Measurements from ENCODE around the gene BRINP3.
"Not testable (repeated sequence)": the region's sequence is repeated elsewhere in the genome, so short reads cannot be mapped to it uniquely, and the experiment has no call there.

The BRINP3 gene

DNA sequence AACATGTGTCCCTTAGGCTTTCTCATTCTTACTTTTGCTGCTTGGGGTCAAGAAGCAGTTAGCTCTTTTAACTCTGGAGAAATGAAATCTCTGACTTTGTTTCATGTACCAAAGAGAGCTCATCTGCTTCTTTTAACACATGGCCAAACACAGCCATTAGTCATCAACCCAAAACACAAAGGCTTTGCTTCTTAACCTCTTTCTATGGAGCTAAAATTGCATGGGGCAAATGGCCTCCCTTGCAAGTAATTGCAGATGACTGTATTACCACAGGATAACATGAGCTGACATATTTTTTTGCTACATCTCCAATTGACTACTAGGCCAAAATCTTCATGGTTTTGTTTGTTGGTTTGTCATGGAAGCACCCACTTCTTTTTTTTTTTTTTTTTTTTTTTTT, 300.9 kb downstream of the BRINP3 start:
- DNase-seq = no peak

GRCh38 chr1:190175320-190175719, 302.3 kb downstream of the BRINP3 start:
- DNase-seq = no peak

GRCh38 chr1:190172651-190173430, 304.8 kb downstream of the BRINP3 start:
- DNase-seq = no peak

DNA sequence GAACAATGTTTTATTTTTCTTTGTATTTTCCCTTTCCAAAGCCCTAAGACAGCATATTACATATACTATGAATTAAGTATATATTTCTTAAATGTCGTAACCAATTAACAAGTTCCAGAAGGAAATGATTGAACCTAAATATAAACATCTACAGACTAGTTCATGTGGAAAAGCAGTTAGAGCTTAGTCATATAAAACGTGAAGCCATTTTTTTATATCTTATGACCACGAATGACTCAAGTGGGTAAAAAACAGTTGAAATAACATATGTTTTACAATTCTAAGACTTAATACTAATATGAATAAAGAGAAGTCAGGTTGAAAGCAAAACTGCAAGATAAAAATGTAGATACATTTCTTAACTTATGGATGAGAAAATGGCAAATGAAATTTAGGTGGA, 307.3 kb downstream of the BRINP3 start:
- DNase-seq = peak; percentile 19

DNA sequence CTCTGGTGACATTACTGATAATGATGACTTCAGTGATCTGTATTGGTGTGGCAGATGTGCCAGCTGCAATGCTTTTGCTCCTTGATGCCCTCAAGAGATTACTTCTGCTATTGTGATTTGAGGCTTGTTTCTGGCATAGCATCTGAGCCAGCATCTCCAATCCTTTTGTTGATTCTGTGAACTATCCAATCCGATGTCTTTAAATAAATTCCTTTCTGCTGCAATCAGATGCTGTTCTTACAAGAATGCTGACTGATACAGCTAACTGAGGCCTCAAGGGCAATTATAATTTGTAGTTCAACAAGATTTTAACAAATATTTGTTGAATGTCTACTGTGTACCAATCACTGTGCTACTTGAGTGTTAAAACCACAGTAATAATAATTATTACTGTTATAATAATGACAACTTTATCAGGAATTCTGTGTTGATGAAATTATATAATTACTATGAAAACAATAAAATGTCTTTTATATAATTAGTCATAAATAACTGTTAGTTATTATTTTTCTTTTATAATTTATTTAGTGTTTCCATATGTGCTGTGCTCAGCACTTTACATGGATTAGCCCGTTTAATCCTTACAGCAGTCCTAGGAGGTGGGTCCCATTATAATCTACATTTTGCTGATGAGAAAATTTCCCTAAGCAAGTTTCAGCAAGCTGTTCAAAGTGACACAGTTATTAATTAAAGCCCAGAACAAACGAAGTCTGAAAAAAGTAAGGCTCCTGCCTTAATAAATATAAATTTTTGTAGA, 308.2 kb downstream of the BRINP3 start:
- no peak for DNase-seq

DNA sequence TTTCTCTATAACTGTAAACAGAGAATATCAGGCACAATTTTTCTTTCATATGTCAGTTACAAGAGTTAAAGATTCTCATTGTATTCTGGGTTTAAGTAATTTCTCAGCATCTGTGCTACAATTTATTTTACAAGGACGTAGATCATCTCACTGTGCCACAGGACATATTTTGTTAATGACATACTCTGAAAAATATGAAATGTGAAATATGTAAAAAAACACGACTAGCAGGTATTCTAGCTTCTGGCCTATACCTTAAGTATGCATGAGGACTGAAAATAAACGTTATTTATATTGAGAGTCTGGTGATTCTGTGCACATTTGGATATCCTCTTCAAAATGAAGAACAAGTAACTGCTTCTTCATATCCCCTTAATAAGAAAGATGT, 308.8 kb downstream of the BRINP3 start:
- no peak for DNase-seq

- no peak for DNase-seq
Measured at GRCh38 chr1:190168116-190168892, 309.4 kb downstream of the BRINP3 start.

GRCh38 chr1:190159146-190159545, 318.5 kb downstream of the BRINP3 start:
- DNase-seq = peak; percentile 16

GRCh38 chr1:190154744-190155143, 322.9 kb downstream of the BRINP3 start:
- no peak for DNase-seq

DNA sequence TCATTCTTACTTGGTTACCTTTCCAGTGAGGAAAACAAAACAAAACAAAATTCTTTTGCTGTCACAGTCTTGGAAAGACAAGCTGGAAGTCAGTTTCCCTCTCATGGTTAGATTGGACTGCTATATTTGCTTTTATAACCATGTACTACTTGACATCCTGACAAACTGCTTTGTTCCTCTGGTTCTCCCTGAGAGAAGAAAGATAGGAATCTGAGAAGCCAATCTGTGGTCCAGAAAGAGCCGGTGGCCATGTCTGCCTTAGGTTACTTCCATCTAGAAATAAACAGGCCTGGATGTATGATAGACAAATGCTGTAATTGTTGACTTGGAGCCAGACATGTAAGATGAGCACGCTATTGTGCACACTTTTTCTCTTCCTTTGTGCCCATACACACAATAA, 330.0 kb downstream of the BRINP3 start:
- peak; percentile 9 for DNase-seq

- no peak for DNase-seq
Measured at GRCh38 chr1:190144650-190145049, 333.0 kb downstream of the BRINP3 start.

DNA sequence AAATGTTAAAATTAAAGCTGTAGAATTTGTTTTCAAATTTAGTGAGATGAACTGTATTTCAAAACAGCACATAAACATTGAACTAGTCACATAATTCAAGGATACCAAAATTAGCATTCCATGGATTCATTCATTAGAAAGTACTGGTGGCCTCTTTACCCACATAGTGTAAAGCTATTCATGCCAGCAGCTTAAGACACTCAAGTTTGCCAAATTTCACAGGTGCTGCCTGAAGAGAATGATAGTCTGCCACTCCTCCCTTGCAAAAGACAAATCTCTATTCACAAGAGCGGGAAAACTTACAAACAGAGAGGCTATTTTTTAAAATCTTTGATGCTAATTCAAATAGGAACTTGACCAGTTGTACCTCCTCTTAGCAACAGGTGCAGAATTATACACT, 337.0 kb downstream of the BRINP3 start:
- no peak for DNase-seq

DNA sequence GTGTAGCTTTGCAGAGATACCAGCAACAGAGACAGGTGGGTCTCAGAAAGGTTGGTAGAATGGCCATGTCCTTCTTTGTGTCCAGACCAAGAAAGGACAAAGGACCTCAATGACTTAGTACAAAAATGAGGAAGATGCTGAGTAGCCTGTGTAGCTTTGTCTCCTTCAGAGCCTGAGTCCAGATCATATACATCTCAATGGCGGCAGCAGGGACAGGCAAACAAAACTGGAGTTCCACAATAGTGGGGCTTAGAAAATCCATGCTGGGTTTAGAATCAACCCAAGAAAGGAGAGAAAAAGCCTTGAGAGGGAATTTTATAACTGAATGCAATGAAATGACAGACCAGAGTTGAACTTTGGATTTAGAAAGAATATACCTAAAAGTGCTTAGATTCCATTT, 339.0 kb downstream of the BRINP3 start:
- DNase-seq = no peak

DNA sequence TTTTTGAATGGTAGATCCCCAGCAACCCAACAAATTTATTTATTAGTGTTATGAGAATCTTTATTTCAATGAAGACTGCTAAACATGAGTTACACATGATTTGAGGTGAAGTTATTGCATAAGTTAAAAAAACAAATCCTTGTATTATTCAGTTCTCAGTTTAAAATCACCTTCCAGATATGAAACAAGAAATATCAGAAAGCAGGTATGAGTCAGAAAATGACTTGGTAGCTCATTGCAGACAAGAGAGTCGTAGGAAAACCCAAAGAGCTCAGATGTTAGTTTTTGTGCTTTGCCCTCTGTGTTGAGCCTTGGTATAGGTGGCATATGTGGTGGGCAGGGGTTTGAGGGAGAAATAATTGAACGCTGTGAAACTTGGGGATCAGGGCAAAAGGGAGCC, 339.4 kb downstream of the BRINP3 start:
- DNase-seq = no peak

GRCh38 chr1:190129366-190129765, 348.3 kb downstream of the BRINP3 start:
- no peak for DNase-seq

- no peak for DNase-seq
Measured at GRCh38 chr1:190126728-190127127, 350.9 kb downstream of the BRINP3 start.

- DNase-seq = peak; percentile 59
Measured at GRCh38 chr1:190124068-190124467, 353.6 kb downstream of the BRINP3 start.

DNA sequence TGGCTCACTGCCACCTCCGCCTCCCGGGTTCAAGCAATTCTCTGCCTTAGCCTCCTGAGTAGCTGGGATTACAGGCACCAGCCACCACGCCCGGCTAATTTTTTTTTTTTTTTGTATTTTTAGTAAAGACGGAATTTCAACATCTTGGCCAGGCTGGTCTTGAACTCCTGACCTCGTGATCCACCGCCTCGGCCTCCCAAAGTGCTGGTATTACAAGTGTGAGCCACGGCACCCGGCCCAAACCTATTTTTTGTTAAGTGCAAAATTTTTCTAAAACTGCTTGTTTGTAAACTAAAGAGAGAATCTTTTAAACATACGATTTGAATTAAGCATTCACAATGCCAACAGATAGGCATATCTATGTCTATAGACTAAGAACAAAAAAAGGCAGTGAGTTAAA, 357.1 kb downstream of the BRINP3 start:
- DNase-seq = not testable (repeated sequence)

DNA sequence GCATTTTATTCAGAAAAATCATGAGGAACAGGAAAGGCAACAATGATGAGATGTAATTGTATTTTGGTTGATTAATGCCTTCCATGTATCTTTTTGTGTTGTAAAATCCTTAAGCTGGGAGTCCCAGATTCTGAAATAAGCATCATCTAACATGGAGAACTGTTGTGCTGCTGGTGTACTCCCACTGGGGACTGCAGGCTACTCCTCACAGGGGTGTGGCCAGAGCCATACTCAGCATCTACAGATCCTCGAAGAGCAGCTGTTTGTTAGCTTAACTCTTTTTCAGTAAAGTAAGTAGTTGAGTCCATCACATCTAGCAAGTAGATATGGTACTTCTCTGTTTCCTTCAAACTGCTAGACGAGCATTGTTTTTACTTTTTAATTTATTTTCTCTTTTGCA, 358.0 kb downstream of the BRINP3 start:
- DNase-seq = no peak

GRCh38 chr1:190116921-190117320, 360.7 kb downstream of the BRINP3 start:
- DNase-seq = no peak

GRCh38 chr1:190104961-190105360, 372.7 kb downstream of the BRINP3 start:
- no peak for DNase-seq

- no peak for DNase-seq
Measured at GRCh38 chr1:190102757-190103326, 374.8 kb downstream of the BRINP3 start.

GRCh38 chr1:190101756-190102155, 375.9 kb downstream of the BRINP3 start:
- DNase-seq = no peak

All from OCI-M1 (cell line).